SK-N-SH (cell line): Measurements from ENCODE around the gene JAZF1. TPM values are rescaled to one million over a fixed set of nuclear protein-coding genes. Genes with fewer than 3 reads are reported as not detected.

Experiments used
- CTCF ChIA-PET: fragments of 300-600, 350-600 bp; formaldehyde crosslinking; extraction: SDS; loops from one replicate; lab custom pipeline; 2021; lab: Yijun Ruan, JAX
- POLR2A ChIA-PET: fragments of 350-600 bp; sonication (Branson Sonifier 250); formaldehyde crosslinking; extraction: SDS; loops from one replicate; lab custom pipeline; 2020; ENCODE audit warnings: antibody characterized with exemption, inconsistent platforms; lab: Yijun Ruan, JAX
- DNase-seq: peaks from one replicate; pipeline ENCODE4 v3.0.0; 2012
- H2AFZ ChIP-seq: fragments of 200-600 bp; sonication (generic); 2 replicates; pipeline ENCODE4 v1.8.1; 2016; ENCODE audit warnings: antibody characterized with exemption, mild to moderate bottlenecking, low read depth
- H3F3A ChIP-seq: fragments of 200-600 bp; sonication (generic); replicated peaks from 2 replicates; pipeline ENCODE3; 2016; ENCODE audit warnings: antibody characterized with exemption, mild to moderate bottlenecking; ENCODE audit not compliant: insufficient read depth
- H3K27ac ChIP-seq, 2 experiments: fragments of 200-500 bp in 1 of 2; fragments of 200-600 bp in 1 of 2; sonication (Bioruptor generic) in 1 of 2; sonication (generic), shearing (Covaris generic) in 1 of 2; 2 replicates each; pipeline versions ENCODE4 v1.5.1 to v1.6.1; 2014 to 2016; ENCODE audit warnings: low read depth in 2 of 2, inconsistent platforms in 1 of 2, low read length in 1 of 2, mild to moderate bottlenecking in 1 of 2, mixed read lengths in 1 of 2
- H3K27me3 ChIP-seq: fragments of 200-600 bp; sonication (generic), shearing (Covaris generic); 2 replicates; pipeline ENCODE4 v1.6.1; 2016; ENCODE audit warnings: mixed run types; ENCODE audit not compliant: insufficient read depth
- H3K36me3 ChIP-seq, 2 experiments: fragments of 200-500 bp in 1 of 2; fragments of 200-600 bp in 1 of 2; sonication (Bioruptor generic) in 1 of 2; sonication (generic) in 1 of 2; replicated peaks in 1 of 2; 2 replicates each; pipeline versions ENCODE3 to v1.5.1; 2014 to 2016; ENCODE audit warnings: low read length in 1 of 2, mild to moderate bottlenecking in 1 of 2; ENCODE audit not compliant: insufficient read depth in 2 of 2, control insufficient read depth in 1 of 2
- H3K4me1 ChIP-seq, 2 experiments: fragments of 200-500 bp in 1 of 2; fragments of 200-600 bp in 1 of 2; sonication (Bioruptor generic) in 1 of 2; sonication (generic), shearing (Covaris generic) in 1 of 2; 2 replicates each; pipeline versions ENCODE4 v1.5.1 to v1.6.1; 2014 to 2016; ENCODE audit warnings: low read depth in 1 of 2, low read length in 1 of 2, mixed run types in 1 of 2; ENCODE audit not compliant: insufficient read depth in 2 of 2, control insufficient read depth in 1 of 2
- H3K4me2 ChIP-seq: fragments of 200-600 bp; sonication (generic), shearing (Covaris generic); 2 replicates; pipeline ENCODE4 v1.6.1; 2017; ENCODE audit warnings: mixed run types
- H3K4me3 ChIP-seq, 2 experiments: fragments of 200-500 bp in 1 of 2; fragments of 200-600 bp in 1 of 2; sonication (Bioruptor generic) in 1 of 2; sonication (generic), shearing (Covaris generic) in 1 of 2; 2 replicates each; pipeline versions ENCODE4 v1.5.1 to v1.8.1; 2014 to 2016; ENCODE audit warnings: low read depth in 2 of 2, inconsistent platforms in 1 of 2, low read length in 1 of 2, mild to moderate bottlenecking in 1 of 2, mixed read lengths in 1 of 2, moderate library complexity in 1 of 2
- H3K79me2 ChIP-seq: fragments of 200-600 bp; sonication (generic); 2 replicates; pipeline ENCODE4 v1.8.1; 2017; ENCODE audit warnings: mild to moderate bottlenecking; ENCODE audit not compliant: insufficient read depth
- H3K9ac ChIP-seq: fragments of 200-600 bp; sonication (generic); 2 replicates; pipeline ENCODE4 v1.6.1; 2017; ENCODE audit warnings: mixed run types
- H3K9me2 ChIP-seq: fragments of 200-600 bp; sonication (generic); 2 replicates; pipeline ENCODE4 v1.6.1; 2017; ENCODE audit warnings: mixed run types
- H3K9me3 ChIP-seq: fragments of 200-600 bp; sonication (generic); 2 replicates; pipeline ENCODE4 v1.6.1; 2017; ENCODE audit warnings: mixed run types, mild to moderate bottlenecking, moderate library complexity
- H4K20me1 ChIP-seq: fragments of 200-600 bp; sonication (generic); 2 replicates; pipeline ENCODE4 v1.6.1; 2017; ENCODE audit warnings: mild to moderate bottlenecking, mixed run types; ENCODE audit not compliant: insufficient read depth
- EZH2phosphoT487 ChIP-seq: fragments of 200-600 bp; sonication (generic); IDR thresholded peaks from 2 replicates; pipeline ENCODE4 v1.6.1; 2017; ENCODE audit warnings: low read depth, mixed run types, mild to moderate bottlenecking, antibody characterized with exemption, moderate library complexity, borderline replicate concordance
- FOXM1 ChIP-seq: IDR thresholded peaks from 2 replicates; pipeline ENCODE4 v1.4.0; 2012; ENCODE audit warnings: low read depth, mild to moderate bottlenecking
- GABPA ChIP-seq: IDR thresholded peaks from 2 replicates; pipeline ENCODE4 v1.4.0; 2012; ENCODE audit warnings: low read depth, mild to moderate bottlenecking
- IRF3 ChIP-seq: fragments of 150-350 bp; IDR thresholded peaks from 2 replicates; pipeline ENCODE4 v1.6.1; 2016; ENCODE audit warnings: mild to moderate bottlenecking, low read depth, low read length
- JUND ChIP-seq: IDR thresholded peaks from 2 replicates; pipeline ENCODE4 v1.4.0; 2012
- MXI1 ChIP-seq: IDR thresholded peaks from 2 replicates; pipeline ENCODE4 v1.6.1; 2012; ENCODE audit warnings: mild to moderate bottlenecking, low read depth, low read length, improper control_type of control experiment
- NFIC ChIP-seq: IDR thresholded peaks from 2 replicates; pipeline ENCODE4 v1.4.0; 2012; ENCODE audit warnings: borderline replicate concordance
- PBX3 ChIP-seq: IDR thresholded peaks from 2 replicates; pipeline ENCODE4; 2012
- RAD21 ChIP-seq: IDR thresholded peaks from 2 replicates; pipeline ENCODE4 v1.6.1; 2012; ENCODE audit warnings: mild to moderate bottlenecking, low read length
- RXRA ChIP-seq: IDR thresholded peaks from 2 replicates; pipeline ENCODE4 v1.4.0; 2012; ENCODE audit warnings: low read depth, mild to moderate bottlenecking, borderline replicate concordance
- SMC3 ChIP-seq: IDR thresholded peaks from 2 replicates; pipeline ENCODE4 v1.6.1; 2012; ENCODE audit warnings: low read depth, low read length, improper control_type of control experiment
- TAF1 ChIP-seq: IDR thresholded peaks from 2 replicates; pipeline ENCODE4 v1.6.1; 2012; ENCODE audit warnings: low read depth, mild to moderate bottlenecking, low read length, moderate library complexity, borderline replicate concordance
- TCF12 ChIP-seq: IDR thresholded peaks from 2 replicates; pipeline ENCODE4 v1.4.0; 2012
- USF1 ChIP-seq: IDR thresholded peaks from 2 replicates; pipeline ENCODE4 v1.4.0; 2012; ENCODE audit warnings: low read depth, borderline replicate concordance
- YY1 ChIP-seq: IDR thresholded peaks from 2 replicates; pipeline ENCODE4 v1.4.0; 2012; ENCODE audit warnings: low read depth, mild to moderate bottlenecking
- polyA plus RNA-seq, 3 experiments: library from polyadenylated mRNA; depleted of rRNA; stranded (reverse); fragments of >200 nt; gene quantifications; 2 replicates each; pipeline ENCODE4 v1.2.3, GENCODE V29; 2012
- TF ChIP-seq, protein P1 (sequence below): IDR thresholded peaks from 2 replicates; pipeline ENCODE4 v1.6.1; 2012; ENCODE audit warnings: mild to moderate bottlenecking, low read depth, low read length, moderate library complexity
- TF ChIP-seq, protein P2 (sequence below): fragments of 150-350 bp; IDR thresholded peaks from 2 replicates; pipeline ENCODE4 v1.6.1; 2017; ENCODE audit warnings: antibody characterized with exemption, low read length, low read depth, borderline replicate concordance

Gene JAZF1
- polyA plus RNA-seq, 1 of the 3 experiments (the other 2 are of a cell fraction), result 1.7 TPM

DNA sequence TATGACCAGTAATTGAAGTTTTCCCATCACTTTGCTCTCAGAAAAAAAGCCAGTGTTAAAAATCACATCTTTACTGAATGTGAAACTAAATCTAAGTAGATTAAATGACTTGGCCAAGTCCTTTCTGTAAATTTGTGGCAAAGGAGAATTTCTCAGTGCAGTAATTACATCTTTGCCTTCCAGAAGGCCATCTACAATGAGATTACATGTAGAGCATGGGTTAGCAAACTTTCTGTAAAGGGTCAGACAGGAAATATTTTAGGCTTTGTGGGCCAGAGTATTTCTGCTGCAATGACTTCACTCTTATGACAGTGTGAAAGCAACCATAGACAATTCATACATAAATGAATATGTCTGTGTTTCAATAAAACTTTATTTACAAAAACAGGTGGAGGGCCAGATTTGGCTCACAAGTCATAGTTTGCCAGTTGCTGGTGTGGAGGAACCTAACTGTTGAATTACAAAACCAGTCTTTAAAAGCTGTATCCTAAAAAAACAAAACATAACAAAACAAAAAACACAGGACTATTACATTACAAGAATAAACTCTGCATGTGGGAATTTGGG, 249.6 kb downstream of the JAZF1 start:
- Histone ChIP-seq H3K4me3 (no peak overlapping the region), H3K79me2 (no peaks in the 10 kb centered on the region), H3K9ac (no peak overlapping the region), H3K9me3 (no peaks in the 10 kb centered on the region), H3K4me1 (no peaks in the 10 kb centered on the region), H3K27me3 (no peaks in the 10 kb centered on the region), H3F3A (no peaks in the 10 kb centered on the region), H3K9me2 (no peaks in the 10 kb centered on the region), H2AFZ (no peak overlapping the region), H3K4me2 (no peak overlapping the region), H3K27ac (no peak overlapping the region), H4K20me1 (no peaks in the 10 kb centered on the region), H3K36me3 (no peaks in the 10 kb centered on the region)
- TF ChIP-seq TCF12, result no peak
- TF ChIP-seq USF1, result no peak
- TF ChIP-seq, protein P1, sequence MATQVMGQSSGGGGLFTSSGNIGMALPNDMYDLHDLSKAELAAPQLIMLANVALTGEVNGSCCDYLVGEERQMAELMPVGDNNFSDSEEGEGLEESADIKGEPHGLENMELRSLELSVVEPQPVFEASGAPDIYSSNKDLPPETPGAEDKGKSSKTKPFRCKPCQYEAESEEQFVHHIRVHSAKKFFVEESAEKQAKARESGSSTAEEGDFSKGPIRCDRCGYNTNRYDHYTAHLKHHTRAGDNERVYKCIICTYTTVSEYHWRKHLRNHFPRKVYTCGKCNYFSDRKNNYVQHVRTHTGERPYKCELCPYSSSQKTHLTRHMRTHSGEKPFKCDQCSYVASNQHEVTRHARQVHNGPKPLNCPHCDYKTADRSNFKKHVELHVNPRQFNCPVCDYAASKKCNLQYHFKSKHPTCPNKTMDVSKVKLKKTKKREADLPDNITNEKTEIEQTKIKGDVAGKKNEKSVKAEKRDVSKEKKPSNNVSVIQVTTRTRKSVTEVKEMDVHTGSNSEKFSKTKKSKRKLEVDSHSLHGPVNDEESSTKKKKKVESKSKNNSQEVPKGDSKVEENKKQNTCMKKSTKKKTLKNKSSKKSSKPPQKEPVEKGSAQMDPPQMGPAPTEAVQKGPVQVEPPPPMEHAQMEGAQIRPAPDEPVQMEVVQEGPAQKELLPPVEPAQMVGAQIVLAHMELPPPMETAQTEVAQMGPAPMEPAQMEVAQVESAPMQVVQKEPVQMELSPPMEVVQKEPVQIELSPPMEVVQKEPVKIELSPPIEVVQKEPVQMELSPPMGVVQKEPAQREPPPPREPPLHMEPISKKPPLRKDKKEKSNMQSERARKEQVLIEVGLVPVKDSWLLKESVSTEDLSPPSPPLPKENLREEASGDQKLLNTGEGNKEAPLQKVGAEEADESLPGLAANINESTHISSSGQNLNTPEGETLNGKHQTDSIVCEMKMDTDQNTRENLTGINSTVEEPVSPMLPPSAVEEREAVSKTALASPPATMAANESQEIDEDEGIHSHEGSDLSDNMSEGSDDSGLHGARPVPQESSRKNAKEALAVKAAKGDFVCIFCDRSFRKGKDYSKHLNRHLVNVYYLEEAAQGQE, result no peak
- TF ChIP-seq RAD21, result no peak
- TF ChIP-seq JUND, result no peak
- no peak for TF ChIP-seq YY1
- no peak for TF ChIP-seq TAF1
- no peak for TF ChIP-seq MXI1
- TF ChIP-seq, protein P2, sequence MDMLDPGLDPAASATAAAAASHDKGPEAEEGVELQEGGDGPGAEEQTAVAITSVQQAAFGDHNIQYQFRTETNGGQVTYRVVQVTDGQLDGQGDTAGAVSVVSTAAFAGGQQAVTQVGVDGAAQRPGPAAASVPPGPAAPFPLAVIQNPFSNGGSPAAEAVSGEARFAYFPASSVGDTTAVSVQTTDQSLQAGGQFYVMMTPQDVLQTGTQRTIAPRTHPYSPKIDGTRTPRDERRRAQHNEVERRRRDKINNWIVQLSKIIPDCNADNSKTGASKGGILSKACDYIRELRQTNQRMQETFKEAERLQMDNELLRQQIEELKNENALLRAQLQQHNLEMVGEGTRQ, result no peak
- TF ChIP-seq GABPA, result no peak
- no peak for TF ChIP-seq EZH2phosphoT487
- TF ChIP-seq RXRA, result no peak
- no peak for TF ChIP-seq NFIC
- TF ChIP-seq SMC3, result no peak
- TF ChIP-seq FOXM1, result no peak
- no peak for TF ChIP-seq IRF3
- TF ChIP-seq PBX3, result no peak
- DNase-seq, result no peak
- ChIA-PET CTCF (no interaction called here), POLR2A (no interaction called here)
